ENCODE results near the gene RPUSD1.

DNA sequence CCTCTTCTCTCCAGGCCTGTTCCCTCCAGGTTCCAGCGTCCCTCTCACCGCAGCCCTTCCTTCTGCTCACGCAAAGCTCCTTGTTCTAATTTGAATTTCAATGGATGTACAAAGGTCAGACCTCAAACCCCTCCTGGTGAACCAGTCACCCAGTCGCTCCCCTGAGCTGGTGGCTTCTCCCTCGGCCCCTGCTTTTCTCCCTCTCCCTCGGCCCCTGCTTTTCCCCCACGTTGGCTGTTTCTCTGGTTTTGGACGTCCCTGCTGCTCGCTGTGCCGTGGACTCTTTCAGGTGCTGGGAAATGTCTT, 36.2 kb downstream of the RPUSD1 start:
- TF ChIP-seq CTCF (IDR thresholded peaks at IDR 0.05), result no peak
- TF ChIP-seq FOXP1 (CRISPR knock-in tag; IDR thresholded peaks at IDR 0.05; ENCODE audit: borderline replicate concordance), result no peak
- TF ChIP-seq, protein P1, sequence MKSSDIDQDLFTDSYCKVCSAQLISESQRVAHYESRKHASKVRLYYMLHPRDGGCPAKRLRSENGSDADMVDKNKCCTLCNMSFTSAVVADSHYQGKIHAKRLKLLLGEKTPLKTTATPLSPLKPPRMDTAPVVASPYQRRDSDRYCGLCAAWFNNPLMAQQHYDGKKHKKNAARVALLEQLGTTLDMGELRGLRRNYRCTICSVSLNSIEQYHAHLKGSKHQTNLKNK (CRISPR knock-in tag; IDR thresholded peaks at IDR 0.05), result no peak
- no peak for TF ChIP-seq ATF3 (CRISPR knock-in tag; conservative IDR thresholded peaks at IDR 0.05)
- TF ChIP-seq NFYB (CRISPR knock-in tag; conservative IDR thresholded peaks at IDR 0.05; ENCODE audit: low read depth), result no peak
- TF ChIP-seq TCF7 (CRISPR knock-in tag; IDR thresholded peaks at IDR 0.05; ENCODE audit: low read depth), result no peak
- TF ChIP-seq ZNF138 (CRISPR knock-in tag; conservative IDR thresholded peaks at IDR 0.05), result no peak
- no peak for TF ChIP-seq ELF4 (CRISPR knock-in tag; IDR thresholded peaks at IDR 0.05; ENCODE audit: low read depth)
- TF ChIP-seq, protein P2, sequence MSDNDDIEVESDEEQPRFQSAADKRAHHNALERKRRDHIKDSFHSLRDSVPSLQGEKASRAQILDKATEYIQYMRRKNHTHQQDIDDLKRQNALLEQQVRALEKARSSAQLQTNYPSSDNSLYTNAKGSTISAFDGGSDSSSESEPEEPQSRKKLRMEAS (CRISPR knock-in tag; IDR thresholded peaks at IDR 0.05), result no peak
- TF ChIP-seq, protein P3, sequence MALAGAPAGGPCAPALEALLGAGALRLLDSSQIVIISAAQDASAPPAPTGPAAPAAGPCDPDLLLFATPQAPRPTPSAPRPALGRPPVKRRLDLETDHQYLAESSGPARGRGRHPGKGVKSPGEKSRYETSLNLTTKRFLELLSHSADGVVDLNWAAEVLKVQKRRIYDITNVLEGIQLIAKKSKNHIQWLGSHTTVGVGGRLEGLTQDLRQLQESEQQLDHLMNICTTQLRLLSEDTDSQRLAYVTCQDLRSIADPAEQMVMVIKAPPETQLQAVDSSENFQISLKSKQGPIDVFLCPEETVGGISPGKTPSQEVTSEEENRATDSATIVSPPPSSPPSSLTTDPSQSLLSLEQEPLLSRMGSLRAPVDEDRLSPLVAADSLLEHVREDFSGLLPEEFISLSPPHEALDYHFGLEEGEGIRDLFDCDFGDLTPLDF (CRISPR knock-in tag; IDR thresholded peaks at IDR 0.05), result no peak
- no peak for TF ChIP-seq ZBTB21 (CRISPR knock-in tag; IDR thresholded peaks at IDR 0.05; ENCODE audit: borderline replicate concordance)
- TF ChIP-seq ETV6 (CRISPR knock-in tag; IDR thresholded peaks at IDR 0.05), result no peak
- TF ChIP-seq ZNF121 (CRISPR knock-in tag; IDR thresholded peaks at IDR 0.05), result no peak
